OCI-LY1 (cell line): Measurements from ENCODE around the gene OGFR.

Experiments
- H2AFZ ChIP-seq: fragments of 200-600 bp; sonication (generic), shearing (Covaris generic); 2 replicates; pipeline ENCODE4 v1.6.0; 2014; ENCODE audit warnings: antibody characterized with exemption, mild to moderate bottlenecking, low read length
- H3F3A ChIP-seq: fragments of 200-600 bp; sonication (generic), shearing (Covaris generic); 2 replicates; pipeline ENCODE4 v1.6.0; 2014; ENCODE audit warnings: mild to moderate bottlenecking, antibody characterized with exemption, low read length, moderate library complexity; ENCODE audit not compliant: insufficient read depth
- H3K27ac ChIP-seq: fragments of 200-600 bp; sonication (generic); 2 replicates; pipeline ENCODE4 v1.5.1; 2014; ENCODE audit warnings: low read length, mixed run types, mild to moderate bottlenecking, low read depth; ENCODE audit not compliant: poor library complexity, severe bottlenecking
- H3K27me3 ChIP-seq: fragments of 200-600 bp; sonication (generic); 2 replicates; pipeline ENCODE4 v1.6.0; 2014; ENCODE audit warnings: antibody characterized with exemption, mild to moderate bottlenecking, low read length, moderate library complexity; ENCODE audit not compliant: insufficient read depth
- H3K36me3 ChIP-seq: fragments of 200-600 bp; sonication (generic); 2 replicates; pipeline ENCODE4 v1.6.1; 2014; ENCODE audit warnings: mild to moderate bottlenecking, antibody characterized with exemption, low read length, moderate library complexity, mixed read lengths; ENCODE audit not compliant: insufficient read depth
- H3K4me1 ChIP-seq: fragments of 200-600 bp; sonication (generic); 2 replicates; pipeline ENCODE4 v1.5.1; 2014; ENCODE audit warnings: mild to moderate bottlenecking, low read length, moderate library complexity; ENCODE audit not compliant: insufficient read depth, severe bottlenecking
- H3K4me2 ChIP-seq: fragments of 200-600 bp; sonication (generic), shearing (Covaris generic); 2 replicates; pipeline ENCODE4 v1.6.1; 2014; ENCODE audit warnings: low read length
- H3K4me3 ChIP-seq: fragments of 200-600 bp; sonication (generic); 2 replicates; pipeline ENCODE4 v1.5.1; 2014; ENCODE audit warnings: low read length, low read depth, mild to moderate bottlenecking, mixed read lengths; ENCODE audit not compliant: poor library complexity, severe bottlenecking
- H3K79me2 ChIP-seq: fragments of 200-600 bp; shearing (Covaris generic); 2 replicates; pipeline ENCODE4 v1.6.1; 2016; ENCODE audit warnings: mixed run types, low read length, mixed read lengths; ENCODE audit not compliant: insufficient read depth
- H3K9ac ChIP-seq: fragments of 200-600 bp; sonication (generic), shearing (Covaris generic); 2 replicates; pipeline ENCODE4 v1.6.1; 2014; ENCODE audit warnings: mild to moderate bottlenecking, low read length, mixed read lengths
- H3K9me2 ChIP-seq: fragments of 200-600 bp; sonication (generic), shearing (Covaris generic); 2 replicates; pipeline ENCODE4 v1.6.1; 2014; ENCODE audit warnings: low read depth, mild to moderate bottlenecking, low read length, mixed read lengths
- H3K9me3 ChIP-seq: fragments of 200-600 bp; shearing (Covaris generic); 2 replicates; pipeline ENCODE4 v1.6.1; 2014; ENCODE audit warnings: low read length, mixed read lengths
- H4K20me1 ChIP-seq: fragments of 200-600 bp; sonication (generic), shearing (Covaris generic); 2 replicates; pipeline ENCODE4 v1.6.0; 2016; ENCODE audit warnings: mild to moderate bottlenecking, low read length; ENCODE audit not compliant: insufficient read depth
- CTCF ChIP-seq: fragments of 200-600 bp; sonication (generic), shearing (Covaris generic); IDR thresholded peaks from 2 replicates; pipeline ENCODE4 v1.5.1; 2017; ENCODE audit warnings: mild to moderate bottlenecking, antibody characterized with exemption, low read length, moderate library complexity, mixed read lengths
- EZH2 ChIP-seq: fragments of 200-600 bp; sonication (generic), shearing (Covaris generic); IDR thresholded peaks from 2 replicates; pipeline ENCODE4 v1.8.0; 2017; ENCODE audit warnings: borderline replicate concordance, mixed run types, mild to moderate bottlenecking, antibody characterized with exemption, low read length, moderate library complexity, mixed read lengths

The OGFR gene

GRCh38 chr20:62832212-62832922 lies 27.7 kb downstream of the OGFR start:
- no peaks in the 10 kb centered on the region for H3K9me3 ChIP-seq
- TF ChIP-seq CTCF (no peak), EZH2 (no peak)
- peaks cover 32% of the 10 kb centered on the region for H3K4me1 ChIP-seq
- peak overlapping the region; percentile 50 for H3K9ac ChIP-seq
- no peak overlapping the region for H2AFZ ChIP-seq
- 0 out of 2 replicates have a peak, but pooled peaks cover 3% of the 10 kb centered on the region for H3K36me3 ChIP-seq
- H3K27me3 ChIP-seq: peaks cover 10% of the 10 kb centered on the region; the same call in 1 of the 2 replicates
- H3K27ac ChIP-seq: peak overlapping the region; percentile 87
- H3K4me2 ChIP-seq: peak overlapping the region; percentile 66
- peak overlapping the region; percentile 56 for H3K4me3 ChIP-seq
- H3K79me2 ChIP-seq: no peaks in the 10 kb centered on the region
- H3K9me2 ChIP-seq: no peaks in the 10 kb centered on the region
- H4K20me1 ChIP-seq: no peaks in the 10 kb centered on the region
- no peaks in the 10 kb centered on the region for H3F3A ChIP-seq

- Histone ChIP-seq H3K36me3 (0 out of 2 replicates have a peak, but pooled peaks cover 3% of the 10 kb centered on the region), H3K4me3 (peak overlapping the region; percentile 56), H3K9ac (peak overlapping the region; percentile 50), H2AFZ (no peak overlapping the region), H4K20me1 (no peaks in the 10 kb centered on the region), H3K79me2 (no peaks in the 10 kb centered on the region), H3F3A (no peaks in the 10 kb centered on the region), H3K27ac (peak overlapping the region; percentile 87), H3K4me2 (peak overlapping the region; percentile 66), H3K9me2 (no peaks in the 10 kb centered on the region), H3K9me3 (no peaks in the 10 kb centered on the region), H3K4me1 (peaks cover 38% of the 10 kb centered on the region), H3K27me3 (peaks cover 10% of the 10 kb centered on the region; the same call in 1 of the 2 replicates)
- no peak for TF ChIP-seq CTCF
- no peak for TF ChIP-seq EZH2
Measured at GRCh38 chr20:62832951-62833391, 28.3 kb downstream of the OGFR start.

GRCh38 chr20:62834967-62835730 lies 30.5 kb downstream of the OGFR start:
- Histone ChIP-seq H3K27me3 (no peaks in the 10 kb centered on the region), H3K27ac (no peak overlapping the region)
- no peak for TF ChIP-seq CTCF
- TF ChIP-seq EZH2: no peak

More at GRCh38 chr20:62834967-62835730, 30.5 kb downstream of the OGFR start:
- Histone ChIP-seq H3K9ac (no peak overlapping the region), H4K20me1 (no peaks in the 10 kb centered on the region), H3K4me3 (no peak overlapping the region), H3K79me2 (no peaks in the 10 kb centered on the region), H3K4me1 (peaks cover 56% of the 10 kb centered on the region), H3F3A (no peaks in the 10 kb centered on the region), H3K36me3 (0 out of 2 replicates have a peak, but pooled peaks cover 3% of the 10 kb centered on the region), H3K9me2 (no peaks in the 10 kb centered on the region), H3K4me2 (no peak overlapping the region), H3K9me3 (no peaks in the 10 kb centered on the region), H2AFZ (no peak overlapping the region)
